Right renal pelvis (tissue), 4 donors: Measurements from ENCODE around the gene SLC26A5. TPM values are rescaled to one million over a fixed set of nuclear protein-coding genes. Genes with fewer than 3 reads are reported as not detected.

Source experiments
- DNase-seq, 4 donors: peaks; one replicate each; pipeline ENCODE4 v3.0.0-alpha.2; 2013; ENCODE audit warnings: low read depth in 4 of 4, low spot score in 3 of 4, missing footprints in 1 of 4
- polyA plus RNA-seq, 4 donors: library from polyadenylated mRNA; unstranded; fragments of 120-200 nt; gene quantifications; one replicate each; pipeline ENCODE4 v1.2.1, GENCODE V29; 2013; ENCODE audit not compliant: insufficient read length in 4 of 4

SLC26A5 gene
- polyA plus RNA-seq, 4 donors, result 0.08 to 0.17 (median 0.17) TPM; not detected in 1

GRCh38 chr7:103348452-103348851 lies 97.6 kb downstream of the SLC26A5 start:
- DNase-seq, result no peak

DNA sequence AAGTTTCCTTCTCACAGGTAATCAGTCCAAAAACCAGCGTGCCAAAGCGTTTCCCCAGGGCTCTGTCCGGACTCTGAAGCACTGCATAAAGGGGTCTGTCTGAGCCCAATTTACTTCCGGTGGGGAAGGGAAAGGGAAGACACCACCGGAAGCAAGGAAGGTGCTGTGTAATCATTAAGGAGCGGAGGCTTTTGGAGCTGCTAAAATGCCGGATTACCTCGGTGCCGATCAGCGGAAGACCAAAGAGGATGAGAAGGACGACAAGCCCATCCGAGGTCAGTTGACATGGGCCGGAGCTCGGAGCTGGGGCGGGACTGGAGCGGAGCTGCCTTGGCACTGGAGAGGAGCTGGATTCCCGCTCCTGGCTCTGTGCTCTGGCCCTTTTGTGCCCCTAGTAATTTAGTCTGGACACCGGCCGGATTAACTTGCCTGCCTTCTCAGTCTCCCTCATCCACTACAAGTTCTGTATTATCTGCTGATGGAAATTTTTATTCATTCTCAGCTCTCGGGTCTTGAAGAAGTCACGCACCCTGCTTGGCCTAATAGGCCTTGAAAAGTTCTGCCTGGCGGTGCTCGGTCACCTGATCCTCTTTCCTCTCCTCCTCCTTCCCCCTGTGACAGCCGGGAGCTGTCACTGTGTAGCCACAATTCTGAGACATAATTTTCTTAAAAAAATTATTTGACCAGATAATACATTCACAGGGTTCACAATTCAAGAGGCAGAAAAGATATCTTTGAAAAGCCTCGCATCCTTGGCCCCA lies 98.3 kb downstream of the SLC26A5 start, which contains the start of gene PSMC2:
Gene PSMC2, plus strand, starts transcription at position 137 of the 761 bp plus-strand sequence. Its CDS starts 69 bp downstream, at position 206.
- DNase-seq, result peak; percentile 88 to 93 (median 91)

DNA sequence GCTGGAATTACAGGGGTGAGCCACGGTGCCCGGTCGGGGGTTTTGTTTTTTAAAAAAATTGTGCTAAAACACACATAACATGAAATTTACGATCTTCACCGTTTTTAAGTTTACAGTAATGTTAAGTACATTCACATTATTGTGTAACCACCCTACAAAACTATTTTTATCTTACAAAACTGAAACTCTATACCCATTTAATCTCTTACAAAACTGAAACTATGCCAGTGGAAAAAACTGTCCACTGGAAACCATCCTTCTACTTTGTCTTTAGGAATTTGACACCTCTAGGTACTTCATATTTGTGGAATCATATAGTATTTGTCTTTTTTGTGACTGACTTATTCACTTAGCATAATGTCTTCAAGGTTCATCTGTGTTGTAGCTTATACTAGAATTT lies 99.6 kb downstream of the SLC26A5 start:
- DNase-seq, result no peak

- peak; percentile 76 to 87 (median 84) for DNase-seq
Measured at GRCh38 chr7:103344453-103345149, 101.4 kb downstream of the SLC26A5 start, which contains the start of gene DNAJC2. Gene DNAJC2 (minus strand): TSS chr7:103344767. CDS start chr7:103344622, 145 bp downstream.

GRCh38 chr7:103343758-103344452 lies 102.1 kb downstream of the SLC26A5 start:
- peak in 3 of 4 donors; percentile 13 to 16 (median 16) for DNase-seq

- no peak for DNase-seq
Measured at GRCh38 chr7:103343332-103343731, 102.7 kb downstream of the SLC26A5 start.

- no peak for DNase-seq
Measured at GRCh38 chr7:103341466-103341865, 104.5 kb downstream of the SLC26A5 start.

DNA sequence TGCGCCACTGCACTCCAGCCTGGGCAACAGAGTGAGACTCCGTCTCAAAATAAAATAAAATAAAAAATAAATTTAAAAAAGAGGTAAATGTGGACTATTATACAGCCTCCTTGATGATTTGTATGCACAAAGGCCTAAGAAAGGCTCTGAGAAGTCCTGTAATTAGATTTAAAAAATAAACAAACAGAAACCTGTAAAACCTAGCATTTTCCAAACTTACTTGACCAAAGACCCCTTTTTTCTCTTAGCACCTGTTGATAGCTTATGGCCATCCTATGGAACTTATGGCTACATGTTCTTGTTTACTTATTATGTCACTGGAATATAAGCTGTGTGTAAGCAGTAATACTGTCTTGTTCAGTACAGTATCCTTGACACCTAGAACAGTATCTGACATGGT lies 107.1 kb downstream of the SLC26A5 start:
- no peak for DNase-seq

GRCh38 chr7:103336761-103337160 lies 109.2 kb downstream of the SLC26A5 start:
- DNase-seq, result no peak

GRCh38 chr7:103325744-103326143 lies 120.3 kb downstream of the SLC26A5 start:
- no peak for DNase-seq

Other genes starting within 250 kb of the SLC26A5 start
- gene PMPCB, start 148.8 kb downstream of the SLC26A5 start, polyA plus RNA-seq, result 100 to 1,000 TPM; 101 to 113 (median 104) TPM
- gene DNAJC2, start 101.4 kb downstream of the SLC26A5 start, polyA plus RNA-seq, result 10 to 100 TPM; 41.1 to 52.6 (median 48.1) TPM
- gene PSMC2, start 98.6 kb downstream of the SLC26A5 start, polyA plus RNA-seq, result 100 to 1,000 TPM; 112 to 120 (median 116) TPM